HCT116 (cell line): ENCODE results near the gene ANKRD23. TPM values are rescaled to one million over a fixed set of nuclear protein-coding genes. Genes with fewer than 3 reads are reported as not detected.

ENCODE experiments used
- ATAC-seq: fragments of 200-7000 bp; cut with Tn5 transposase; 2 replicates; pipeline ENCODE4 v1.9.1; 2020; ENCODE audit warnings: mild to moderate bottlenecking, moderate library complexity
- BruUV-seq: library from RNA; stranded (reverse); fragments of 400-500 nt; replicated peaks from 2 replicates; lab custom pipeline; 2021; lab: Mats Ljungman, UMichigan
- CTCF ChIA-PET: fragments of 300-600 bp; sonication (Branson Sonifier 250); formaldehyde crosslinking; loops from one replicate; lab custom pipeline; 2021; ENCODE audit warnings: antibody characterized with exemption; lab: Charles Lee
- POLR2A ChIA-PET: fragments of 300-600, 350-600 bp; sonication (Branson Sonifier 250); formaldehyde crosslinking; loops from one replicate; lab custom pipeline; 2021; ENCODE audit warnings: antibody characterized with exemption; lab: Charles Lee
- RAD21 ChIA-PET, 2 experiments: fragments of 300-600 bp; sonication (Branson Sonifier 250); formaldehyde crosslinking; loops; one replicate each; lab custom pipeline; 2023; ENCODE audit warnings: low total read pairs in 2 of 2; ENCODE audit not compliant: uncharacterized antibody in 2 of 2, unreplicated experiment in 2 of 2, low non-redundant PET in 1 of 2; lab: Charles Lee
- DNase-seq: peaks from one replicate; pipeline ENCODE4 v3.0.0-alpha.2; 2010; ENCODE audit warnings: low read depth, low spot score
- H2AFZ ChIP-seq: fragments of 200-600 bp; shearing (Covaris generic), sonication (generic); 2 replicates; pipeline ENCODE4 v1.6.1; 2017; ENCODE audit warnings: low read depth, mixed run types, mixed read lengths, antibody characterized with exemption, low read length; ENCODE audit not compliant: poor library complexity, severe bottlenecking
- H3K27ac ChIP-seq: 2 replicates; pipeline ENCODE4 v1.5.1; 2012; ENCODE audit warnings: low read depth, low read length
- H3K27me3 ChIP-seq: fragments of 200-600 bp; sonication (generic); 2 replicates; pipeline ENCODE4 v1.6.1; 2016; ENCODE audit warnings: mixed run types, low read length, mixed read lengths; ENCODE audit not compliant: insufficient read depth
- H3K36me3 ChIP-seq, 2 experiments: fragments of 200-500 bp in 1 of 2; fragments of 200-600 bp in 1 of 2; sonication (Bioruptor generic) in 1 of 2; sonication (generic) in 1 of 2; 2 replicates each; pipeline versions ENCODE4 v1.5.1 to v1.6.1; 2014 to 2016; ENCODE audit warnings: low read length in 2 of 2, inconsistent platforms in 1 of 2, mixed read lengths in 1 of 2, mixed run types in 1 of 2; ENCODE audit not compliant: insufficient read depth in 2 of 2, control insufficient read depth in 1 of 2
- H3K4me1 ChIP-seq, 2 experiments: fragments of 200-600 bp in 1 of 2; sonication (generic) in 1 of 2; 2 replicates each; pipeline versions ENCODE4 v1.5.1 to v1.6.1; 2012 to 2017; ENCODE audit warnings: low read length in 2 of 2, inconsistent platforms in 1 of 2, mild to moderate bottlenecking in 1 of 2, mixed read lengths in 1 of 2, mixed run types in 1 of 2, moderate library complexity in 1 of 2; ENCODE audit not compliant: insufficient read depth in 2 of 2, control insufficient read depth in 1 of 2
- H3K4me2 ChIP-seq: fragments of 200-600 bp; sonication (generic); 2 replicates; pipeline ENCODE4 v1.6.1; 2017; ENCODE audit warnings: mixed run types, low read length, mixed read lengths
- H3K4me3 ChIP-seq, 2 experiments: fragments of 200-600 bp in 1 of 2; sonication (generic) in 1 of 2; replicated peaks in 1 of 2; 2 replicates each; pipeline ENCODE4 v1.5.1; 2011 to 2016; ENCODE audit warnings: low read length in 2 of 2, control low read depth in 1 of 2, low read depth in 1 of 2, mild to moderate bottlenecking in 1 of 2, mixed read lengths in 1 of 2, mixed run types in 1 of 2
- H3K79me2 ChIP-seq: fragments of 200-600 bp; sonication (generic); 2 replicates; pipeline ENCODE4 v1.6.1; 2017; ENCODE audit warnings: mild to moderate bottlenecking, mixed run types, low read length, moderate library complexity, mixed read lengths; ENCODE audit not compliant: insufficient read depth
- H3K9ac ChIP-seq: fragments of 200-600 bp; sonication (generic); 2 replicates; pipeline ENCODE4 v1.6.1; 2016; ENCODE audit warnings: low read length, mixed read lengths
- H3K9me2 ChIP-seq: fragments of 200-600 bp; sonication (generic), shearing (Covaris generic); 2 replicates; pipeline ENCODE4 v1.6.1; 2017; ENCODE audit warnings: mixed run types, mild to moderate bottlenecking, moderate library complexity; ENCODE audit not compliant: insufficient read depth
- H3K9me3 ChIP-seq, 2 experiments: fragments of 200-500 bp in 1 of 2; fragments of 200-600 bp in 1 of 2; sonication (Bioruptor generic) in 1 of 2; sonication (generic) in 1 of 2; 2 replicates each; pipeline ENCODE4 v1.6.1; 2014 to 2017; ENCODE audit warnings: low read length in 2 of 2, mixed read lengths in 2 of 2, inconsistent platforms in 1 of 2, low read depth in 1 of 2, mild to moderate bottlenecking in 1 of 2, mixed run types in 1 of 2, moderate library complexity in 1 of 2; ENCODE audit not compliant: control insufficient read depth in 1 of 2, insufficient read depth in 1 of 2
- H4K20me1 ChIP-seq: fragments of 200-600 bp; sonication (generic), shearing (Covaris generic); 2 replicates; pipeline ENCODE4 v1.6.1; 2017; ENCODE audit warnings: mixed run types, mild to moderate bottlenecking, moderate library complexity; ENCODE audit not compliant: insufficient read depth
- CBX3 ChIP-seq: IDR thresholded peaks from 2 replicates; pipeline ENCODE4 v1.6.1; 2012; ENCODE audit warnings: low read depth
- CEBPB ChIP-seq: IDR thresholded peaks from 2 replicates; pipeline ENCODE4 v1.6.1; 2012; ENCODE audit warnings: low read depth
- ELF1 ChIP-seq: IDR thresholded peaks from 2 replicates; pipeline ENCODE4 v1.6.1; 2012; ENCODE audit warnings: low read depth, borderline replicate concordance
- EZH2phosphoT487 ChIP-seq: fragments of 200-600 bp; IDR thresholded peaks from 2 replicates; pipeline ENCODE4 v1.6.1; 2018; ENCODE audit warnings: antibody characterized with exemption, borderline replicate concordance
- FOSL1 ChIP-seq: IDR thresholded peaks from 2 replicates; pipeline ENCODE4 v1.6.1; 2012; ENCODE audit warnings: low read depth
- JUND ChIP-seq: IDR thresholded peaks from 2 replicates; pipeline ENCODE4 v1.6.1; 2012
- POLR2A ChIP-seq: IDR thresholded peaks from 2 replicates; pipeline ENCODE4 v1.7.0; 2011; ENCODE audit warnings: borderline replicate concordance; ENCODE audit not compliant: insufficient read depth, insufficient read length; ENCODE audit errors: extremely low read depth
- POLR2AphosphoS5 ChIP-seq: IDR thresholded peaks from 2 replicates; pipeline ENCODE4 v1.6.1; 2011; ENCODE audit warnings: mild to moderate bottlenecking, low read depth, low read length, moderate library complexity
- RAD21 ChIP-seq: IDR thresholded peaks from 2 replicates; pipeline ENCODE4 v1.6.1; 2012; ENCODE audit warnings: low read depth, mild to moderate bottlenecking
- SIN3A ChIP-seq: IDR thresholded peaks from 2 replicates; pipeline ENCODE4 v1.6.1; 2012; ENCODE audit warnings: low read depth
- SP1 ChIP-seq: IDR thresholded peaks from 2 replicates; pipeline ENCODE4 v1.6.1; 2012; ENCODE audit warnings: low read depth
- TCF7L2 ChIP-seq: IDR thresholded peaks from 2 replicates; pipeline ENCODE4 v1.7.0; 2011; ENCODE audit warnings: borderline replicate concordance, inconsistent platforms; ENCODE audit not compliant: insufficient read depth, insufficient read length; ENCODE audit errors: extremely low read depth
- YY1 ChIP-seq: IDR thresholded peaks from 2 replicates; pipeline ENCODE4 v1.6.1; 2011; ENCODE audit warnings: low read length, low read depth, moderate library complexity, mild to moderate bottlenecking; ENCODE audit not compliant: insufficient replicate concordance; ENCODE audit errors: extremely low read depth
- ZFX ChIP-seq: fragments of 450-650 bp; IDR thresholded peaks from 2 replicates; pipeline ENCODE4 v1.6.1; 2017
- ZNF274 ChIP-seq: fragments of 200-500 bp; sonication (Bioruptor generic); IDR thresholded peaks from 2 replicates; pipeline ENCODE4 v1.6.1; 2014; ENCODE audit warnings: mild to moderate bottlenecking, low read depth, low read length, inconsistent platforms
- intact Hi-C: fragments of 100-400 bp; cut with micrococcal nuclease; formaldehyde crosslinking; loops from 2 replicates; pipeline ENCODE4 v1.10.0; 2022
- total RNA-seq: library from RNA; stranded (reverse); gene quantifications from one replicate; pipeline ENCODE4 v1.2.1, GENCODE V29; 2021; ENCODE audit not compliant: unreplicated experiment
- TF ChIP-seq, protein P1 (sequence below): IDR thresholded peaks from 2 replicates; pipeline ENCODE4 v1.6.1; 2012
- TF ChIP-seq, protein P2 (sequence below): IDR thresholded peaks from 2 replicates; pipeline ENCODE4 v1.6.1; 2012; ENCODE audit warnings: low read depth
- TF ChIP-seq, protein P3 (sequence below): IDR thresholded peaks from 2 replicates; pipeline ENCODE4 v1.6.1; 2012
- TF ChIP-seq, protein P4 (sequence below): IDR thresholded peaks from 2 replicates; pipeline ENCODE4 v1.6.1; 2011; ENCODE audit warnings: mild to moderate bottlenecking, low read length, moderate library complexity; ENCODE audit not compliant: insufficient replicate concordance; ENCODE audit errors: extremely low read depth

The ANKRD23 gene
- total RNA-seq, 1 experiment from 2014 or later: 1.4 TPM

DNA sequence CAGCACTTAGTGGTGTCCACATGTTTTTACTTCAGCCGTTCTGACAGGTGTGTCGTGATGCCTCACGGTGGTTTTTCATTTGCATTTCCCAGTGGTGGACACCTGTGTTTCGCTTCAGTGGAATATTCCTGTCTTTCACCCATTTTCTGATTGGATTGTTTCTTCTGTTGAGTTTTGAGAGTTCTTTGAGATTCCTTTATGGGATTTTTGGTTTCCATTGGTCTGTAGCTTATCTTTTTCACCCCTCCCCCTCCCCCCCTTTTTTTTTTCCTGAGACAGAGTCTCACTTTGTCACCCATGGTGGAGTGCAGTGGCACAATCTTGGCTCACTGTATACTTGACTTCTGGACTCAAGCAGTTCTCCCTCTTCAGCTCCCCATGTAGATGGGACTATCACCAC lies 8.0 kb downstream of the ANKRD23 start:
- Histone ChIP-seq H3K9me3 (no peaks in the 10 kb centered on the region), H4K20me1 (no peaks in the 10 kb centered on the region), H3K4me2 (no peak overlapping the region), H3K27me3 (no peaks in the 10 kb centered on the region), H3K27ac (no peak overlapping the region), H3K79me2 (no peaks in the 10 kb centered on the region), H3K9ac (no peak overlapping the region), H3K4me1 (peaks cover 0 to 12% of the 10 kb centered on the region in 2 experiments; a peak in 2 of 4 replicates), H3K36me3 (peaks cover 15 to 20% of the 10 kb centered on the region in 2 experiments; a peak in 2 of 4 replicates), H3K4me3 (no peak overlapping the region), H2AFZ (no peak overlapping the region), H3K9me2 (no peaks in the 10 kb centered on the region)
- RAD21 ChIA-PET: no interaction called here
- no TSS peak for BruUV-seq
- TF ChIP-seq CEBPB (no peak), POLR2AphosphoS5 (no peak), JUND (no peak), SP1 (no peak), ELF1 (no peak), FOSL1 (no peak), SIN3A (no peak), TCF7L2 (no peak), ZNF274 (no peak), RAD21 (no peak), POLR2A (no peak), EZH2phosphoT487 (no peak), CBX3 (no peak), ZFX (no peak), YY1 (no peak)
- TF ChIP-seq, protein P1, sequence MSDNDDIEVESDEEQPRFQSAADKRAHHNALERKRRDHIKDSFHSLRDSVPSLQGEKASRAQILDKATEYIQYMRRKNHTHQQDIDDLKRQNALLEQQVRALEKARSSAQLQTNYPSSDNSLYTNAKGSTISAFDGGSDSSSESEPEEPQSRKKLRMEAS: no peak
- TF ChIP-seq, protein P2, sequence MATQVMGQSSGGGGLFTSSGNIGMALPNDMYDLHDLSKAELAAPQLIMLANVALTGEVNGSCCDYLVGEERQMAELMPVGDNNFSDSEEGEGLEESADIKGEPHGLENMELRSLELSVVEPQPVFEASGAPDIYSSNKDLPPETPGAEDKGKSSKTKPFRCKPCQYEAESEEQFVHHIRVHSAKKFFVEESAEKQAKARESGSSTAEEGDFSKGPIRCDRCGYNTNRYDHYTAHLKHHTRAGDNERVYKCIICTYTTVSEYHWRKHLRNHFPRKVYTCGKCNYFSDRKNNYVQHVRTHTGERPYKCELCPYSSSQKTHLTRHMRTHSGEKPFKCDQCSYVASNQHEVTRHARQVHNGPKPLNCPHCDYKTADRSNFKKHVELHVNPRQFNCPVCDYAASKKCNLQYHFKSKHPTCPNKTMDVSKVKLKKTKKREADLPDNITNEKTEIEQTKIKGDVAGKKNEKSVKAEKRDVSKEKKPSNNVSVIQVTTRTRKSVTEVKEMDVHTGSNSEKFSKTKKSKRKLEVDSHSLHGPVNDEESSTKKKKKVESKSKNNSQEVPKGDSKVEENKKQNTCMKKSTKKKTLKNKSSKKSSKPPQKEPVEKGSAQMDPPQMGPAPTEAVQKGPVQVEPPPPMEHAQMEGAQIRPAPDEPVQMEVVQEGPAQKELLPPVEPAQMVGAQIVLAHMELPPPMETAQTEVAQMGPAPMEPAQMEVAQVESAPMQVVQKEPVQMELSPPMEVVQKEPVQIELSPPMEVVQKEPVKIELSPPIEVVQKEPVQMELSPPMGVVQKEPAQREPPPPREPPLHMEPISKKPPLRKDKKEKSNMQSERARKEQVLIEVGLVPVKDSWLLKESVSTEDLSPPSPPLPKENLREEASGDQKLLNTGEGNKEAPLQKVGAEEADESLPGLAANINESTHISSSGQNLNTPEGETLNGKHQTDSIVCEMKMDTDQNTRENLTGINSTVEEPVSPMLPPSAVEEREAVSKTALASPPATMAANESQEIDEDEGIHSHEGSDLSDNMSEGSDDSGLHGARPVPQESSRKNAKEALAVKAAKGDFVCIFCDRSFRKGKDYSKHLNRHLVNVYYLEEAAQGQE: no peak
- TF ChIP-seq, protein P3, sequence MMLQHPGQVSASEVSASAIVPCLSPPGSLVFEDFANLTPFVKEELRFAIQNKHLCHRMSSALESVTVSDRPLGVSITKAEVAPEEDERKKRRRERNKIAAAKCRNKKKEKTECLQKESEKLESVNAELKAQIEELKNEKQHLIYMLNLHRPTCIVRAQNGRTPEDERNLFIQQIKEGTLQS: no peak
- TF ChIP-seq, protein P4, sequence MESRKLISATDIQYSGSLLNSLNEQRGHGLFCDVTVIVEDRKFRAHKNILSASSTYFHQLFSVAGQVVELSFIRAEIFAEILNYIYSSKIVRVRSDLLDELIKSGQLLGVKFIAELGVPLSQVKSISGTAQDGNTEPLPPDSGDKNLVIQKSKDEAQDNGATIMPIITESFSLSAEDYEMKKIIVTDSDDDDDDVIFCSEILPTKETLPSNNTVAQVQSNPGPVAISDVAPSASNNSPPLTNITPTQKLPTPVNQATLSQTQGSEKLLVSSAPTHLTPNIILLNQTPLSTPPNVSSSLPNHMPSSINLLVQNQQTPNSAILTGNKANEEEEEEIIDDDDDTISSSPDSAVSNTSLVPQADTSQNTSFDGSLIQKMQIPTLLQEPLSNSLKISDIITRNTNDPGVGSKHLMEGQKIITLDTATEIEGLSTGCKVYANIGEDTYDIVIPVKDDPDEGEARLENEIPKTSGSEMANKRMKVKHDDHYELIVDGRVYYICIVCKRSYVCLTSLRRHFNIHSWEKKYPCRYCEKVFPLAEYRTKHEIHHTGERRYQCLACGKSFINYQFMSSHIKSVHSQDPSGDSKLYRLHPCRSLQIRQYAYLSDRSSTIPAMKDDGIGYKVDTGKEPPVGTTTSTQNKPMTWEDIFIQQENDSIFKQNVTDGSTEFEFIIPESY: no peak
- CTCF ChIA-PET: interaction anchor here (1.5 kb wide), 1 partner anchor 20 kb away, joined by 4 read pairs; the partner anchor contains the start of gene CNNM3
- ATAC-seq (no peak), DNase-seq (no peak)
- intact Hi-C loops: no loop called here
- POLR2A ChIA-PET: no interaction called here
